ENCODE measurements around the gene NIFK. TPM values are rescaled to one million over a fixed set of nuclear protein-coding genes. Genes with fewer than 3 reads are reported as not detected.

NIFK gene
- total RNA-seq, 2 experiments from 2014 or later: 78.1 to 107 TPM

- no peak for TF ChIP-seq EZH2phosphoT487 (IDR thresholded peaks at IDR 0.05; ENCODE audit: borderline replicate concordance, low read depth, low read length)
- TF ChIP-seq, protein P1, sequence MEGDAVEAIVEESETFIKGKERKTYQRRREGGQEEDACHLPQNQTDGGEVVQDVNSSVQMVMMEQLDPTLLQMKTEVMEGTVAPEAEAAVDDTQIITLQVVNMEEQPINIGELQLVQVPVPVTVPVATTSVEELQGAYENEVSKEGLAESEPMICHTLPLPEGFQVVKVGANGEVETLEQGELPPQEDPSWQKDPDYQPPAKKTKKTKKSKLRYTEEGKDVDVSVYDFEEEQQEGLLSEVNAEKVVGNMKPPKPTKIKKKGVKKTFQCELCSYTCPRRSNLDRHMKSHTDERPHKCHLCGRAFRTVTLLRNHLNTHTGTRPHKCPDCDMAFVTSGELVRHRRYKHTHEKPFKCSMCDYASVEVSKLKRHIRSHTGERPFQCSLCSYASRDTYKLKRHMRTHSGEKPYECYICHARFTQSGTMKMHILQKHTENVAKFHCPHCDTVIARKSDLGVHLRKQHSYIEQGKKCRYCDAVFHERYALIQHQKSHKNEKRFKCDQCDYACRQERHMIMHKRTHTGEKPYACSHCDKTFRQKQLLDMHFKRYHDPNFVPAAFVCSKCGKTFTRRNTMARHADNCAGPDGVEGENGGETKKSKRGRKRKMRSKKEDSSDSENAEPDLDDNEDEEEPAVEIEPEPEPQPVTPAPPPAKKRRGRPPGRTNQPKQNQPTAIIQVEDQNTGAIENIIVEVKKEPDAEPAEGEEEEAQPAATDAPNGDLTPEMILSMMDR (conservative IDR thresholded peaks at IDR 0.05; ENCODE audit: low read length): no peak
- ChIA-PET POLR2A (interaction anchor here (0.6 kb wide), 1 partner anchor 10 kb away, joined by 3 read pairs; no protein-coding TSS in a partner anchor), CTCF (ENCODE audit: unreplicated experiment) (no interaction called here)
- H4K20me1 ChIP-seq (ENCODE audit: insufficient read depth, low read length): no peaks in the 10 kb centered on the region
- H2AFZ ChIP-seq (ENCODE audit: low read length): no peak overlapping the region
- intact Hi-C loops (cut with micrococcal nuclease; ENCODE audit: unreplicated experiment): no loop called here
- no peaks in the 10 kb centered on the region for H3K9me2 ChIP-seq (ENCODE audit: insufficient read depth, low read length)
- no peaks in the 10 kb centered on the region for H3K36me3 ChIP-seq (ENCODE audit: insufficient read depth, low read length)
- no peaks in the 10 kb centered on the region for H3K79me2 ChIP-seq (ENCODE audit: insufficient read depth, low read depth, low read length)
- no peaks in the 10 kb centered on the region for H3K9me3 ChIP-seq (ENCODE audit: low read length)
- H3K4me3 ChIP-seq (ENCODE audit: low read depth, low read length, poor library complexity, severe bottlenecking): no peak overlapping the region
- no TSS peak for BruUV-seq (replicated peaks)
- no peak for DNase-seq (ENCODE audit: low spot score)
- H3K4me2 ChIP-seq (ENCODE audit: low read length): no peak overlapping the region
- H3K4me1 ChIP-seq (ENCODE audit: insufficient read depth, low read length, poor library complexity, severe bottlenecking): peaks cover 8% of the 10 kb centered on the region
- H3K27ac ChIP-seq (ENCODE audit: low read depth, low read length, poor library complexity, severe bottlenecking): no peak overlapping the region
Measured at GRCh38 chr2:121710470-121711170, 26.1 kb downstream of the NIFK start.

DNA sequence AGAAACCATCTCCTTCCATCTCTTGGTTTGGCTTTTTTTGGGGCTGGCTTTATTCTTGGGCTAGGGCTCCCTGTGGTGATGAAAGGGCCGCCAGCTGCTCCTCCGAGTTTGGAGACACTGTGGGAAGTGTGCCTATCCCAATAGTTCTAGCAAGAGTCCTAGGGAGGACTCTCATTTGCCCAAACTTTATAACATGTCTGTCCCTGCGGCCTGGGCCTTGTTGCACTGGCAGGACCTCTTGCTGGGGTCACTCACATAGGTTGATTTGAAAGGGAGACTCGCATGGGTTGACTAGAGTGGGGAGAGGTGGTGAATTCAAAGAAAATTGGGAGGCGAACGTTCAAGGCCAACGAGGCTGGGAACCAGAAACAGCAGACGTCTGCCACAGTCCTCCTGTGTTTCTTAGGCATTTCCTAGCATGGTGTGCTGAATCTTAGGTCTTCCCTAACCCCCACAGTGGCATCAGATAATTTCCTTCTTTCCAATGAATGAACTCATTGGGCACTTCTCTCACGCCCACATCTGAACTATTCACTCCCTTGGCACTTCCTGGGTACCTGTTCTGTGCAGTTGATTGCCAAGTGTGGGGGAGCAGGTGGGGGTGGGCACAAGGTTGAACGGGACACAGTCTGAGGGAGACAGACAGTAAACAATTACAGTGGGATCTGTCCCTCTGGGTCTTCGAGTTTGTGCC lies 26.8 kb downstream of the NIFK start:
- Histone ChIP-seq H4K20me1 (ENCODE audit: insufficient read depth, low read length) (no peaks in the 10 kb centered on the region), H3K9me2 (ENCODE audit: insufficient read depth, low read length) (no peaks in the 10 kb centered on the region), H3K36me3 (ENCODE audit: insufficient read depth, low read length) (no peaks in the 10 kb centered on the region), H3K4me2 (ENCODE audit: low read length) (no peak overlapping the region), H3K27ac (ENCODE audit: low read depth, low read length, poor library complexity, severe bottlenecking) (no peak overlapping the region), H3K4me1 (ENCODE audit: insufficient read depth, low read length, poor library complexity, severe bottlenecking) (peaks cover 8% of the 10 kb centered on the region), H2AFZ (ENCODE audit: low read length) (no peak overlapping the region), H3K9me3 (ENCODE audit: low read length) (no peaks in the 10 kb centered on the region), H3K4me3 (ENCODE audit: low read depth, low read length, poor library complexity, severe bottlenecking) (no peak overlapping the region), H3K79me2 (ENCODE audit: insufficient read depth, low read depth, low read length) (no peaks in the 10 kb centered on the region)
- intact Hi-C loops (cut with micrococcal nuclease; ENCODE audit: unreplicated experiment): no loop called here
- no TSS peak for BruUV-seq (replicated peaks)
- TF ChIP-seq EZH2phosphoT487 (IDR thresholded peaks at IDR 0.05; ENCODE audit: borderline replicate concordance, low read depth, low read length): no peak
- TF ChIP-seq, protein P1 (conservative IDR thresholded peaks at IDR 0.05; ENCODE audit: low read length): no peak
- CTCF ChIA-PET (ENCODE audit: unreplicated experiment): no interaction called here
- POLR2A ChIA-PET: no interaction called here
- DNase-seq (ENCODE audit: low spot score): no peak

GRCh38 chr2:121707920-121708361 lies 28.7 kb downstream of the NIFK start:
- peak overlapping the region; percentile 80 for H2AFZ ChIP-seq (ENCODE audit: low read length)
- CTCF ChIA-PET (ENCODE audit: unreplicated experiment): no interaction called here
- H3K9me3 ChIP-seq (ENCODE audit: low read length): no peaks in the 10 kb centered on the region
- no peak for TF ChIP-seq EZH2phosphoT487 (IDR thresholded peaks at IDR 0.05; ENCODE audit: borderline replicate concordance, low read depth, low read length)
- TF ChIP-seq, protein P1 (conservative IDR thresholded peaks at IDR 0.05; ENCODE audit: low read length): no peak
- BruUV-seq (replicated peaks): no TSS peak
- no peaks in the 10 kb centered on the region for H3K9me2 ChIP-seq (ENCODE audit: insufficient read depth, low read length)
- peak overlapping the region; percentile 6; the same call in 1 of the 2 replicates for H3K4me2 ChIP-seq (ENCODE audit: low read length)
- no peaks in the 10 kb centered on the region for H3K79me2 ChIP-seq (ENCODE audit: insufficient read depth, low read depth, low read length)
- H3K36me3 ChIP-seq (ENCODE audit: insufficient read depth, low read length): no peaks in the 10 kb centered on the region
- H4K20me1 ChIP-seq (ENCODE audit: insufficient read depth, low read length): no peaks in the 10 kb centered on the region
- no peak overlapping the region for H3K4me3 ChIP-seq (ENCODE audit: low read depth, low read length, poor library complexity, severe bottlenecking)
- no peak overlapping the region for H3K27ac ChIP-seq (ENCODE audit: low read depth, low read length, poor library complexity, severe bottlenecking)
- no peak for DNase-seq (ENCODE audit: low spot score)
- intact Hi-C loops (cut with micrococcal nuclease; ENCODE audit: unreplicated experiment): no loop called here
- peaks cover 8% of the 10 kb centered on the region for H3K4me1 ChIP-seq (ENCODE audit: insufficient read depth, low read length, poor library complexity, severe bottlenecking)
- POLR2A ChIA-PET: interaction anchor here (0.7 to 1.1 kb wide), 5 partner anchors 8 to 179 kb away, joined by 3 to 5 read pairs (median 3); partner anchors contain the start of gene NIFK
